Measurements from ENCODE around the gene SIRT5.
A peak's percentile ranks its signal among the peaks of the same experiment; 100 is the strongest.

Gene SIRT5

DNA sequence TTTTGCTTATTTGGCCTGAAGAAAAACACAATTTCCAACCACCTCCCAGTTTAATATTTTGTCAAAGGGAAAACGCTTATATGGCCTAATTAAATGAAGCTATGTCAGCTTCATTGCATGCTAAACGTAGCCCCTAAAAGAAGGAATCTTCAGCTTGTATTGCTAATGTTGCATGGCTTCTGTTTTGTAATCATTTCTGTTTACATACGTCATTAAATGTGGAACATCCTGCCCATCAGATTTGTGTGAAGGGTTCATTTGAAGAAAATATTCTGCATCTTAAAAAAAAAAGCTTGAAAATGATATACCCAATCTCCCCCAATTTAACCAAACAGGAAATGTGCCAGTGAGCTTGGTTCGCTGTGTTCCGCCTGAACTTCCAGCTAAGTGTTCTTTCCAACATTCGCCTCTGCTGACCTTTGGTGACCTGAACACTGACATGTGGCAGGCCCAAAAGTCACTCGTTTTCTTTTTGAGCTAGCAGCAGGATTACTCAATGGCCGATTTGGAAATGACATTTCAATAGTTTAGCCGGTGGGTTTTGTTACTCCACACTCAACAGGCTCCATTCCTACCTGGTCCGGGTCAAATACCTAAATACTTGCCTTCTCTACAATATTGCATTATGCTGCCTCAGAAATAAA is 12.7 kb upstream of the SIRT5 start:
- DNase-seq (ENCODE audit: low read depth), result no peak
- H3K4me3 ChIP-seq (ENCODE audit: low read length), result no peak overlapping the region
- TF ChIP-seq, protein P1, sequence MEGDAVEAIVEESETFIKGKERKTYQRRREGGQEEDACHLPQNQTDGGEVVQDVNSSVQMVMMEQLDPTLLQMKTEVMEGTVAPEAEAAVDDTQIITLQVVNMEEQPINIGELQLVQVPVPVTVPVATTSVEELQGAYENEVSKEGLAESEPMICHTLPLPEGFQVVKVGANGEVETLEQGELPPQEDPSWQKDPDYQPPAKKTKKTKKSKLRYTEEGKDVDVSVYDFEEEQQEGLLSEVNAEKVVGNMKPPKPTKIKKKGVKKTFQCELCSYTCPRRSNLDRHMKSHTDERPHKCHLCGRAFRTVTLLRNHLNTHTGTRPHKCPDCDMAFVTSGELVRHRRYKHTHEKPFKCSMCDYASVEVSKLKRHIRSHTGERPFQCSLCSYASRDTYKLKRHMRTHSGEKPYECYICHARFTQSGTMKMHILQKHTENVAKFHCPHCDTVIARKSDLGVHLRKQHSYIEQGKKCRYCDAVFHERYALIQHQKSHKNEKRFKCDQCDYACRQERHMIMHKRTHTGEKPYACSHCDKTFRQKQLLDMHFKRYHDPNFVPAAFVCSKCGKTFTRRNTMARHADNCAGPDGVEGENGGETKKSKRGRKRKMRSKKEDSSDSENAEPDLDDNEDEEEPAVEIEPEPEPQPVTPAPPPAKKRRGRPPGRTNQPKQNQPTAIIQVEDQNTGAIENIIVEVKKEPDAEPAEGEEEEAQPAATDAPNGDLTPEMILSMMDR (conservative IDR thresholded peaks at IDR 0.05; ENCODE audit: low read length), result no peak

GRCh38 chr6:13563009-13563408 is 11.4 kb upstream of the SIRT5 start:
- TF ChIP-seq, protein P1 (conservative IDR thresholded peaks at IDR 0.05; ENCODE audit: low read length), result no peak
- DNase-seq (ENCODE audit: low read depth), result no peak
- H3K4me3 ChIP-seq (ENCODE audit: low read length), result no peak overlapping the region

GRCh38 chr6:13565921-13566320 is 8.5 kb upstream of the SIRT5 start:
- no peak for DNase-seq (ENCODE audit: low read depth)

DNA sequence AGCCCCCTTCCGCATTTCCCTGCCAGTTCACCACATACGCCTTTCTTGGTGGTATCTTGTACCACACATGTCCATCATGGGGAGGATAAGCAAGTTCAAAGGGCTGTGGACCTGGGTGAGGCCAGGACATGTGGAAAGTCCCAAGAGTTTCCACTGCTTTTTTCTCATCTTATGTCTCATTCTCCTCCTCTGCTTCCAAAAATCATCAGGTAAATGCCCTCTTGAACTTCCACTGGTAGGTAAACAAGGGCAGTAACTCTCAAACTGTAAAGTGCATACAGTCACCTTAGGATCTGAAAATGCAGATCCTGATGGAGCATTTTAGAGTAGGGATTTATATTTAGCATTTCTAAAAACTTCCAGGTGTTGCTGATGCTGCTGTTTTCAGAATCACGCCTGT is 7.9 kb upstream of the SIRT5 start:
- H3K4me3 ChIP-seq (ENCODE audit: low read length), result no peak overlapping the region
- TF ChIP-seq, protein P1 (conservative IDR thresholded peaks at IDR 0.05; ENCODE audit: low read length), result no peak
- no peak for DNase-seq (ENCODE audit: low read depth)

More at GRCh38 chr6:13565921-13566320, 8.5 kb upstream of the SIRT5 start:
- TF ChIP-seq, protein P1 (conservative IDR thresholded peaks at IDR 0.05; ENCODE audit: low read length), result no peak
- H3K4me3 ChIP-seq (ENCODE audit: low read length), result no peak overlapping the region

- DNase-seq (ENCODE audit: low read depth), result no peak
- no peak overlapping the region for H3K4me3 ChIP-seq (ENCODE audit: low read length)
- TF ChIP-seq, protein P1 (conservative IDR thresholded peaks at IDR 0.05; ENCODE audit: low read length), result no peak
These were observed 5.4 kb upstream of the SIRT5 start for GRCh38 chr6:13568970-13569369.

- TF ChIP-seq, protein P1 (conservative IDR thresholded peaks at IDR 0.05; ENCODE audit: low read length), result no peak
- DNase-seq (ENCODE audit: low read depth), result no peak
- H3K4me3 ChIP-seq (ENCODE audit: low read length), result no peak overlapping the region
These were observed 2.2 kb upstream of the SIRT5 start for GRCh38 chr6:13572240-13572639.

DNA sequence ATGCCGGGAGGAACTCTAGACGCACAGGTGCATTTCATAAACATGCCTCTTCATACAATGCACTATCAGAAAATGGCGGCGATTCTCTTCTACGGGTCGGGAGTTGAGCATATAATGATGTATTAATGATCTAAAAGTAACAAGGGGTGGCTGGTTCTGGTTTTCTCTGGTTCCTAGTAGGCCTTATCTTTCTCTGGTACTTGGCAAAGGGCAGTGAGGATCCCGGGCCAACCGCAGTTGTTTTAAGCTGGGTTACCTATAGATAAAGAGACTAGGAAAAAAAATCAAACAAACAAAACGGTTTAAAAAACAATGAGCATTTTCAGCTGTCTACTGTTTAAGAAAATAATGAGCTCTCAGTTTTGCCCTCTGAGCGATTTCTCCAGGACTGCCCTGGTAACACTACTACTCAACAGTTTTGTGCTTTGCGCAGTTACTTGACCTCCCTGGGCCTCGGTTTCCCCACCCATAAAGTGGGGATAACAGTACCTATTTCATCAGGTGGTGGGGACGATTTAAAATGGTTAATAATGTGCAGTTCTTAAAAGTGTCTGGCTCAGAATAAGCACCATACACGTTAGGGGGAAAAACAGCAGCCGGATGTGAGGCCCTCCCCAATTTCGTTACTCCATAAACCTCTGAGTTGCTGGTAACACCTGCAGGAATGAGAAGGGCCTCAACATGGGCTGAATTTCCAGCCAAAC is 1.3 kb upstream of the SIRT5 start:
- peak overlapping the region; percentile 81 for H3K4me3 ChIP-seq (ENCODE audit: low read length)
- DNase-seq (ENCODE audit: low read depth), result no peak
- TF ChIP-seq, protein P1 (conservative IDR thresholded peaks at IDR 0.05; ENCODE audit: low read length), result no peak
